HG02623 (cell line): ENCODE measurements around the gene FAM83C.

Experiments
- ATAC-seq: cut with Tn5 transposase; IDR thresholded peaks from one replicate; pipeline ENCODE4 v1.9.1; 2021; ENCODE audit warnings: moderate library complexity; ENCODE audit not compliant: unreplicated experiment

The FAM83C gene

GRCh38 chr20:35284992-35285805 is 7.0 kb downstream of the FAM83C start:
- no peak for ATAC-seq

- ATAC-seq: no peak
Measured at GRCh38 chr20:35284267-35284991, 7.8 kb downstream of the FAM83C start, which contains the start of gene EIF6. TSS of gene EIF6 (minus strand) at chr20:35284772. CDS start at chr20:35284487, 285 bp downstream.

GRCh38 chr20:35283441-35284266 is 8.6 kb downstream of the FAM83C start:
- ATAC-seq: no peak

- ATAC-seq: no peak
Measured at GRCh38 chr20:35281506-35282101, 10.6 kb downstream of the FAM83C start.

GRCh38 chr20:35280523-35280922 is 11.7 kb downstream of the FAM83C start:
- no peak for ATAC-seq

- ATAC-seq: no peak
Measured at GRCh38 chr20:35279533-35280174, 12.6 kb downstream of the FAM83C start.

- ATAC-seq: no peak
Measured at GRCh38 chr20:35279040-35279439, 13.2 kb downstream of the FAM83C start.

GRCh38 chr20:35277531-35278395 is 14.5 kb downstream of the FAM83C start, which contains the start of gene MMP24OS:
TSS of gene MMP24OS (minus strand) at chr20:35278122. CDS start at chr20:35277929, 193 bp downstream.
- peak; percentile 80 for ATAC-seq

- ATAC-seq: no peak
Measured at GRCh38 chr20:35277127-35277526, 15.1 kb downstream of the FAM83C start.

- no peak for ATAC-seq
Measured at GRCh38 chr20:35276408-35276807, 15.8 kb downstream of the FAM83C start.

- no peak for ATAC-seq
Measured at GRCh38 chr20:35275741-35276251, 16.4 kb downstream of the FAM83C start.

- no peak for ATAC-seq
Measured at GRCh38 chr20:35274172-35275092, 17.8 kb downstream of the FAM83C start.

- no peak for ATAC-seq
Measured at GRCh38 chr20:35273449-35274171, 18.6 kb downstream of the FAM83C start.

GRCh38 chr20:35271904-35272303 is 20.3 kb downstream of the FAM83C start:
- no peak for ATAC-seq

- no peak for ATAC-seq
Measured at GRCh38 chr20:35271073-35271882, 20.9 kb downstream of the FAM83C start.
